ENCODE results near the gene KRTAP5-7. TPM values are rescaled to one million over a fixed set of nuclear protein-coding genes. Genes with fewer than 3 reads are reported as not detected.
"Not testable (repeated sequence)": the region's sequence is repeated elsewhere in the genome, so short reads cannot be mapped to it uniquely, and the experiment has no call there.

Gene KRTAP5-7
- total RNA-seq, 1 donor from 2014 or later = not detected

DNA sequence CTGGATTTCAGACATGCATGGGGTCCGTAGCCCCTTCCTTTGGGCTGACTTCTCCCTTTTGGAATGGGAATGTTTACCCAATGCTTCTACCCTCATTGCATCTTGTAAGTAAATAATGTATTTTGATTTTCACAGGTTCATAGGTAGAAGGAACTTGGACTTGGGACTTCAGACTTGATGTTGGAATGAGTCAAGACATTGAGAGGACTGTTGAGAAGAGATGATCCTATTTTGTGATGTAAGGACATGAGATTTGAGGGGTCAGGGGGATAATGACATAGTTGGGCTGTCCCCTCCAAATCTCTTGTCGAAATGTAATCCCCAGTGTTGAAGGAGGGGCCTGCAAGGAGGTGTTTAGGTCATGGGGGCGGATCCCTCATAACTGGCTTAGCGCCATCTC lies 37.4 kb downstream of the KRTAP5-7 start:
- no peak for DNase-seq

DNA sequence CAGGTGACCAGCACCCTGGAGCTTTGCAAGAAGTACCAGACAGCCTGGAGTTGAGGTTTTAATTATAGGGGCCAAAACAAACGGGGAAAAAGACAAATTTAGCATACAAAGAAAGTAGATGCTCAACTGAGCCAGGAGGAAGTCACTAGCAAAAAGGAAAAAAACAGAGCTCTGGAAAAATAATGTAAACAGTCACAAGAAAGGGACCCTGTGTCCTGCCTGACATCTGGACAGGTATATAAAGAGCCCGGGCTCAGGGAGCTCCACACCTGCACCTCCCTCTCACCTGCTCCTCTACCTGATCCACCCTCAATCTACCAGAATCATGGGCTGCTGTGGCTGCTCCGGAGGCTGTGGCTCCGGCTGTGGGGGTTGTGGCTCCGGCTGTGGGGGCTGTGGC lies 38.2 kb downstream of the KRTAP5-7 start, which contains the start of gene KRTAP5-10:
TSS of gene KRTAP5-10 (plus strand) at position 301 of the 400 bp plus-strand sequence. CDS start at position 326, 25 bp downstream.
- no peak for DNase-seq

DNA sequence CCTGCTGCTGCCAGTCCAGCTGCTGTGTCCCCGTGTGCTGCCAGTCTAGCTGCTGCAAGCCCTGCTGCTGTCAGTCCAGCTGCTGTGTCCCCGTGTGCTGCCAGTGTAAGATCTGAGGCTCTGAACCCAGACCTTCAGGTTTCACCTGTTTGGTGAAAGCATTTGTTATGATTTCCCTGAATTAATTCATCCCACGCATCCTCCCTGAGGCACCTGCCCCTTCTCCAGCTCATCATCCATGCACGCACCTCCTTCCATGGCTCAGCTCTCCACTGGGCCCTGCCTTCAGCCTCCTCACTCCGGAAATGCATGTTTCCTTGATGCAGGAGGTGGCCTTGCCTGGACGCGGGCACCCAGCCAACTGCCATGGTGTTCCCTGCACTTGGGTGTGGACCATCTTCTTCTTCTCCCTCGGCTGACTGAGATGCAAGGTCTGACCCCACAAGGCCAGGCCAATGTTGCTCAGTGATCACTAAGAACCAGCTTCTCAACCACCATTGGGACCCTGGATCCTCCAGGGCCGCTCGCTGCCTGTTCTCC lies 39.1 kb downstream of the KRTAP5-7 start:
- DNase-seq = no peak

DNA sequence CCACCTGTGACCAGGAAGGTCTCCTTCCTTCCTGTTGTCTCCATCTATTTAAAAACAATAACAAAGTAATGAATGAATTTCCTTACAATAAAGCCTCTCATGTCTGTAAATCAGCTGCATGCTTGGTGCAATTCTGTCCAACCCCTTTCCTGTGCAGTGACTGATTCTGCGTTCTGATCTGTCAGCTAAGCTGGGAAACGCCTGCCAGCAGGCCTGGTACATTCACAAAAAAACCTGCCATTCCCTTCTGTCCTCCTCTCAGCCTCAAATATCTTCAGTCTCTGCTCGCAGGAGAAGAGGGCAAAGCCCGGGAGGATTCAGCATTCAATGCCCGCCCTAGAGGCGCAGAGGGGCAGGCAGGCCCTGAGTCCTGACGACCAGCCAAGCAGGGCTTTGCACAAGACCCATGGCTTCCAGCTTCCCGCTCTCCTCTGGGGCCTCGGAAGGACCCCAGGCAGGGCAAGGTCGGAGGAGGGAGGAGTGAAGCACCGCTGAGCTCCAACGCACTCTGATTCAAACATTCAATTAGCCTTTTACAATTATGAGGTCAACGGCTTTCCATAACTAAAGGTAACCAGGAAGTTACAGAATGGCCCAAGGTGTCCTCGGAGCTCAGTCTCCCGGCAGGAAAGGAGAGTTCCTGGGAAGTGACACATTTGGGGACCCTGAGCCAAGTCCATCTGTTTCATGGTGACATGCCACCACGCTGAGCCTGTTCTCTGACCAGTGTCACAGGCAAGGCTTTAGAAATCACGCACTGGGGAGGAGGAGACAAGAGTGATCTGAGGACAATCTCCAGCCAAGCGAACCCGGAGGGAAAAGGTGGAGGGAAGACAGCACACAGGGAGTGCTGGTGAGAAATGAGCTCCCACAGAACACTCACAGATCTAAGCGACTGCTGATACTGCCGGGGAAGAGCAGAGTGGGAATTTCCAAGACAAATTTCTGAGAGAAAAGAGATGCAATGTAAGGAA lies 39.8 kb downstream of the KRTAP5-7 start:
- not testable (repeated sequence) for DNase-seq

DNA sequence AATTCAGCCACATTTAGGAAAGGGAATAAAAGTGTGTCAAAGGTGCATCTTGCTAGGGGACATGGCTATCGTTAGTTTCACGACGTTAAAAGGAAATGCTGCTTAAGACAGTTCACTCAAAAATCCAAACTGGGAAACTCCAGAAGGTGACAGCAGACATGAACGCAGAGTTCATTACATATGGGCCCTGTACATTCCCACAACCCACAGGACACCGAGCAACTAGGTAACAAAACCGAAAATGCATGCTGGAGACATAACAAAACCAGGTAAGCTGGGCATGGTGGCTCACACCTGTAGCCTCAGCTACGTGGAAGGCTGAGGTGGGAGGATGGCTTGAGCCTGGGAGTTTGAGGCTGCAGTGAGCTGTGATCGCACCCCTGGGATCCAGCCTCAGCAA lies 40.6 kb downstream of the KRTAP5-7 start:
- DNase-seq = not testable (repeated sequence)

DNA sequence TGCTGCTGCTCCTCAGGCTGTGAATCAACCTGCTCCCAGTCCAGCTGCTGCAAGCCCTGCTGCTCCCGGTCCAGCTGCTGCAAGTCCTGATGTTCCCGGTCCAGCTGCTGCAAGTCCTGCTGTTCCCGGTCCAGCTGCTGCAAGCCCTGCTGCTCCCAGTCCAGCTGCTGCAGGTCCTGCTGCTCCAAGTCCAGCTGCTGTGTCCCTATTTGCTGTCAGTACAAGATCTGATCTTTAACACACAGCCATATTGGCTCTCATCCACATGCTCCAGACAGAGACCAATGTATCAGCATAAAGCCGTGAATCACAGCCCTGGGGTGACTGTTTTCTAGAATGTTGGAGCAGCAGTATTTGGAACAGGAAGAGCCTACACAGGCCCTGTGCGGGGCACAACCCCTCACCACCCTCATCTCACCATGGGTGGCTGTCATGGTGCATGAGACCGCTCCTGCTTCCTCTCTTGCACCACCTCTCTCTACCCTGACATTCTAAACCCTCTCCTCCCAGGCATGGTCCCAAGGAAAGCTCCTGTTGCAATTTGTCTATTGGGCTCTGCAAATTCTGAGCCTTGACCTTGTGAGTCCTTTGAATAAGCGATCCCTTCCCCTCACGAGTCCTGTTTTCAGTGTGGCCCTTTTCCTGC lies 41.8 kb downstream of the KRTAP5-7 start:
- DNase-seq = no peak

DNA sequence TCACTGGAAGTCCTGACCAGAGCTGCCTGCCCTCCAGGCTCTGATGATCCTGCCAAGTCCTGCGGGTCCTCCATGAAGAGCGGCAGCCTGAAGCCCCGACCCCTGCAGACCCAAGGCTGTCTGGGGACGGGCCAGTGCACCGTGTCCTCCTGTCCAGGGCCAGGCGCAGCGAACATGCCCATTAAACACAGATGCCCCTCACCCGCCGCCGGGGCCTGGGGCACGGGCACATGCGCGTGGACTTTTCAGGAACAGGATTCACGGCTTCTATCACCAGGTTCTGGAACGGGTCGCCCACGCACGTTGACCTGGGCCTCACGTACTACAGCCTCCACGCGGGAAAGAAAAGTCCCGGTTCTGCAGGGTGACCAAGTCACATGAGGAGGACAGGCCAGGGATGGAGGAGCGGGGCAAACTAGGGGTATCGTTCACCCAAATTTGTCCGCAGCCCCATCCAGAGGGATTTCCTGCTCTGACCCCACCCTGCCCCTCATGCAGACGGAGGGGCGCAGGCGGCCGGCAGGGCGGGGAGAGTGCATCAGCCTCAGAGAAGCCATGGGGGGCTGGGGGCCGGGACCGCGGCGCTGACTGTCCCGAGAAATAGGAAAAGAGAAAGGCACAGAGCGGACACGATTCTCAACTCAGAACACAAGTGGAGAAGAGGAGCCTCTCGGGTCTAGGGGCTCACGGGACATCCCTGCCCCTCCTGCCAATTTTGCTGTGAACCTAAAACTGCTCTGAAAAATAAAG lies 44.2 kb downstream of the KRTAP5-7 start:
- not testable (repeated sequence) for DNase-seq

DNA sequence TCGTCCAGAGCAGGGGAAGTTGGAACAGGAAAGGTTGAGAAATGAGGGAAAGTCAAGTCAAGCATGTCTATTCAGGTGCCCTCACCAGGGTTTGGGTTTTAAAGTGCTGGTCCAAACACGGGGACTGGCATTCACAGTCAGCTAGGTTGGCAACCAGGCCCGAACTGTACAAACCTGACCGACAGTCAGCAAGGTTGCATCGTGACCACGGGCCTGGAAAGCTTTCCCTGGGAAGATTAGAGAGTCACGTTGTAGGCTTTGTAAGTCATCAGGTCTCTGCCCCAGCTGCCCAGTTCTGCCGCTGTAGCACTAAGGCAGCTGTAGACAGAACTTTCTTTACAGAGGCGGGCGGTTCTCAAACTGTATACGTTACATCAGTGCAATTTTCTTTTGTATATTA lies 45.7 kb downstream of the KRTAP5-7 start:
- no peak for DNase-seq

DNA sequence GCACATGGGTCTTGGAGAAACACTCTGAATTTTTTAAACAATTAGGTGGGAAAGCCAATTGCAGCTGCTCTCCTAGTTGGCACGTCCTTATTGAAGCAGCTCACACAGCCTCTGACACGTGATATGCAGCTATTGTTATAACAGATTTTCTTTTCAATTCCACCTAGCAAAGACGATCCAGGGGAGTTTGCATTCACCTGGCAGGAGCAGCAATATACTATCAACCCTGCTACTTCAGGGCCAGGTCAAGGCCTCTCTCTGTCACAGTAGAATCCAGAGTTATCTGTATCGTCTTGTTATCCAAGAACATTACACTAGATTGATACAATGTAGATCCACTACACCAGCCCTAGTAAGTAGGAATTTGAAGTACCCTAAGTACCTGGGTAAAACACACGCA lies 47.4 kb downstream of the KRTAP5-7 start:
- no peak for DNase-seq

DNA sequence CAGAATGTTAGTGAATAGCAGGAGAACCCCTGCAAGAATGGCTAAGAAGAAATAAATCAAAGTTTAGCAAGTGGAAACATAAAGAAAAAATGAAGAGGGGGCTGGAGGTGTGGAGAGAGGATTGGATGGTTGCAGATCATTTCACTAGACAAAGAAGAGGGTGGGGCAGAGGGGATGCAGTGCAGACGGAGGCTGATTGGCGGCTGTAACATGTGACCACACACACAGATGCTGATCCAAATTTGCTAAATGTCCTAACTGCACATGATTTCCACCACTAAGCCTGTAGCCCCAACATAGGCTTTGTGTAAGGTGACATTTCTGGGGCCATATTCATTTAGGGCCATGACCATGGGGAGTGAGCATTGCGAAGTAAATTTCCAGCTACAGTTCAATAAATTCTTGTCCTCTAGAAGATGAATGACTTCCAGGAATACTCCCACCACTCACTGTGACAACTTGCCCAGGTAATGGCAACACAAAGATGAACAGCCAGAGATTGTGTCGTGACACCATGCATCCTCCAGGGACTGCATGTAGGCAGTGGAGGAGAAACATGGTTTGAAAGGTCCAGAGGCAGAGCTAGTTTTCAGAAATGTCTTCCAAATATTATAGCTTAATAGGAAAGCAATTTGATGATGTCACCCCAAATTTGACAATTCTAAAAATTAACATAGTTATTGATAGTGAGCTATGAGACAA lies 48.8 kb downstream of the KRTAP5-7 start:
- no peak for DNase-seq

DNA sequence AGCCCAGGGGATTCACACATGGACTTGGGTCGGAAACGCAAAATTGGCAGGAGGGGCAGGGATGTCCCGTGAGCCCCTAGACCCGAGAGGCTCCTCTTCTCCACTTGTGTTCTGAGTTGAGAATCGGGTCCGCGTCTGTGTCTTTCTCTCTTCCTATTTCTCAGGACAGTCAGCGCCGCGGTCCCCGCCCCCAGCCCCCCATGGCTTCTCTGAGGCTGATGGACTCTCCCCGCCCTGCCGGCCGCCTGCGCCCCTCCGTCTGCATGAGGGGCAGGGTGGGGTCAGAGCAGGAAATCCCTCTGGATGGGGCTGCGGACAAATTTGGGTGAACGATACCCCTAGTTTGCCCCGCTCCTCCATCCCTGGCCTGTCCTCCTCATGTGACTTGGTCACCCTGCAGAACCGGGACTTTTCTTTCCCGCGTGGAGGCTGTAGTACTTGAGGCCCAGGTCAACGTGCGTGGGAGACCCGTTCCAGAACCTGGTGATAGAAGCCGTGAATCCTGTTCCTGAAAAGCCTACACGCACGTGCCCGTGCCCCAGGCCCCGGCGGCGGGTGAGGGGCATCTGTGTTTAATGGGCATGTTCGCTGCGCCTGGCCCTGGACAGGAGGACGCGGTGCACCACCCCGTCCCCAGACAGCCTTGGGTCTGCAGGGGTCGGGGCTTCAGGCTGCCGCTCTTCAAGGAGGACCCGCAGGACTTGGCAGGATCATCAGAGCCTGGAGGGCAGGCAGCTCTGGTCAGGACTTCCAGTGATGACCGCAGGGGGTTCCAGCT lies 49.8 kb downstream of the KRTAP5-7 start:
- not testable (repeated sequence) for DNase-seq

DNA sequence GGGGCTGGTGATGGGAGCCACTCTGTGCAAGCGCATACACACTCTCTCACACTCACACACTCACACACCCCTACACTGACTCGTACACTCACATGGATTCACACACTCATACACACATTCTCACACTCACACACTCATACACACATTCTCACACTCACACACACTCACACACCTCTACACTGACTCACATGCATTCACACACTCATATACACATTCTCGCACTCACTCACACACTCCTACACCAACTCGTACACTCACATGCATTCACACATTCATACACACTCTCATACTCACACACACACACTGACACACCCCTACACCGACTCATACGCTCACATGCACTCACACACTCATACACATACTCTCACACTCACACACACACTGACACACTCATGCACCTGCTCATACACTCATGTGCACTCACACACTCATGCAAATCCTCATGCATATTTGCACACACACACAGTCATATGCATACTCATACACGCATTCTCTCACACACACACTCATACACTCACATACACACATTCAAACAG lies 50.5 kb downstream of the KRTAP5-7 start:
- DNase-seq = no peak

Small RNA genes lying within 50 kb of the gene (small RNA-seq; reads per million reads assigned to genes)
- not detected for gene AP000867.1

Other genes starting within 250 kb of the KRTAP5-7 start
- 24.2 TPM for gene DHCR7, start 78.9 kb upstream of the KRTAP5-7 start, total RNA-seq
- 22.0 TPM for gene NADSYN1, start 74.1 kb upstream of the KRTAP5-7 start, total RNA-seq
- gene KRTAP5-8, start 10.8 kb downstream of the KRTAP5-7 start, total RNA-seq = 0.31 TPM
- gene KRTAP5-9, start 21.2 kb downstream of the KRTAP5-7 start, total RNA-seq = not detected
- not detected for gene KRTAP5-10, start 38.3 kb downstream of the KRTAP5-7 start, total RNA-seq
- gene KRTAP5-11, start 55.6 kb downstream of the KRTAP5-7 start, total RNA-seq = not detected